ENCODE measurements around the gene DUSP12. TPM values are rescaled to one million over a fixed set of nuclear protein-coding genes. Genes with fewer than 3 reads are reported as not detected.

Gene DUSP12
- total RNA-seq, 2 donors from 2014 or later = 10.5 to 17.7 TPM

DNA sequence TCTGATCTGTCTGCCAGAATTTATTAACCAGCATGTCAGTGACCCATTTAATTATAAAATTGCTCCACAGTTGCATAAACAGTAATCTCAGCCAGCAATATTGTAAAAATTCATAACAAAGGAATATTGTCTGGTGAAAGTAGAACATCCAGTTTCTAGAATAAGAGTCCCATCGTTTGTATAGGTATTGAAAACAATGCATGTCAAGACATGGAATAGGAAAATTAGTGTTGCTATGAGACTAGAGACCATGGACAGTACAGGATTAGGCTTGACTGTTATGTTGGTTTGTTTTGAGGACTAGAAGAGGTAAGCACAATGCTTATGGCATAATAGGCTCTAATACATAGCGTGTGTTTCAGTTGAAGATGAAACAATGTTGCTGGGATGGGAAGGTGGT, 53.6 kb downstream of the DUSP12 start:
- intact Hi-C loops (cut with DNase I) = no loop called here
- Histone ChIP-seq H3K4me1 (no peaks in the 10 kb centered on the region), H3K36me3 (no peaks in the 10 kb centered on the region), H3K27me3 (no peaks in the 10 kb centered on the region), H3K9me3 (no peaks in the 10 kb centered on the region), H3K4me3 (no peak overlapping the region), H3K9ac (ENCODE audit: low read depth in 2 of 2, low read length in 2 of 2) (no peak overlapping the region), H3K27ac (no peak overlapping the region)
- TF ChIP-seq, protein P1, sequence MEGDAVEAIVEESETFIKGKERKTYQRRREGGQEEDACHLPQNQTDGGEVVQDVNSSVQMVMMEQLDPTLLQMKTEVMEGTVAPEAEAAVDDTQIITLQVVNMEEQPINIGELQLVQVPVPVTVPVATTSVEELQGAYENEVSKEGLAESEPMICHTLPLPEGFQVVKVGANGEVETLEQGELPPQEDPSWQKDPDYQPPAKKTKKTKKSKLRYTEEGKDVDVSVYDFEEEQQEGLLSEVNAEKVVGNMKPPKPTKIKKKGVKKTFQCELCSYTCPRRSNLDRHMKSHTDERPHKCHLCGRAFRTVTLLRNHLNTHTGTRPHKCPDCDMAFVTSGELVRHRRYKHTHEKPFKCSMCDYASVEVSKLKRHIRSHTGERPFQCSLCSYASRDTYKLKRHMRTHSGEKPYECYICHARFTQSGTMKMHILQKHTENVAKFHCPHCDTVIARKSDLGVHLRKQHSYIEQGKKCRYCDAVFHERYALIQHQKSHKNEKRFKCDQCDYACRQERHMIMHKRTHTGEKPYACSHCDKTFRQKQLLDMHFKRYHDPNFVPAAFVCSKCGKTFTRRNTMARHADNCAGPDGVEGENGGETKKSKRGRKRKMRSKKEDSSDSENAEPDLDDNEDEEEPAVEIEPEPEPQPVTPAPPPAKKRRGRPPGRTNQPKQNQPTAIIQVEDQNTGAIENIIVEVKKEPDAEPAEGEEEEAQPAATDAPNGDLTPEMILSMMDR (IDR thresholded peaks at IDR 0.05) = no peak
- DNase-seq = no peak

DNA sequence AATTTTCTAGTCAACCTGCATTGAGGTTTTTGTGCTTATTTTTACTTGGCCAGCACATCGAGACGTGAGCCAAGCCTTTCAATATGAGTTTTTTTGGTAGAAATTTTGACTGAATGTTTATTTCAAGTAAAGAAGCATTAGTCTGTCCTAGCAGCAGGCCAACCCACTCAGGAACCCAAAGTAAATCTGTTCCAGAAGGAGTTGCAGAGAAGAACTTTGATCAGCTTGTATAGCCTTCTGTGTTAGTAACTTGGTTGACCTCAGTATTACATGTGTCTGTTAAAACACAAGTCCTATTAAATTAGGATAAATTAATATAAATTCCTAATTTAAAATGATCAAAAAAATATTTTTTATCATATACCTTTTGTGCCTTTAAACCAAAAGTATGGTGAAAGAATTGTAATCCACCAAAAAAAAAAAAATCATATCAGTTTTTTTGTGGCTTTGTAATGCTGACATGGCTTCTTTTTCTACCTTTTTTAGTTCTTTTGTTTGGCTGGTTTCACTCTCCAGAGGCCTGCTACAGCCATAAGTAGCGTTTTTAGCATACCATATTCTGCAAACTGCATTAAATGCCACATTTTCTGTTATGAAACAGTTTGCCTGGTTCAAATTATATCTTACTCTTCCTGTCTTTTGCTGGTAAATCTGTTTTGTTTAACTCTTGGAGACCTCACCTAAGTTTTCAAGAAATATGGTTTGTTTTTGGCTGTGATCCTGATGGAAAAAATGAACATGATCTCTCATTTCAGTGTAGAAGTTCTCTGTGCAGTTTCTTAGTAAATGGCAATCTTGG, 56.0 kb downstream of the DUSP12 start:
- no peak overlapping the region for H3K27ac ChIP-seq
- TF ChIP-seq, protein P1 (IDR thresholded peaks at IDR 0.05) = no peak
- intact Hi-C loops (cut with DNase I) = no loop called here
- H3K4me1 ChIP-seq = no peaks in the 10 kb centered on the region
- DNase-seq = no peak
- H3K9ac ChIP-seq (ENCODE audit: low read depth in 2 of 2, low read length in 2 of 2) = no peak overlapping the region
- no peaks in the 10 kb centered on the region for H3K36me3 ChIP-seq
- no peak overlapping the region for H3K4me3 ChIP-seq
- H3K9me3 ChIP-seq = no peaks in the 10 kb centered on the region
- H3K27me3 ChIP-seq = no peaks in the 10 kb centered on the region

Other genes with a start within 250 kb of the DUSP12 start
- 10 to 100 TPM in 1 of 2 donors, 1 to 10 TPM in 1; 4.5 to 14.0 TPM for gene FCGR2A, start 244.3 kb upstream of the DUSP12 start, total RNA-seq
- gene HSPA6, start 225.2 kb upstream of the DUSP12 start, total RNA-seq = 1 to 10 TPM; 1.0 to 3.6 TPM
- gene FCGR3A, start 200.0 kb upstream of the DUSP12 start, total RNA-seq = 10 to 100 TPM in 1 of 2 donors, 1 to 10 TPM in 1; 3.2 to 10.1 TPM
- gene FCGR3B, start 118.6 kb upstream of the DUSP12 start, total RNA-seq = 1 to 10 TPM in 1 of 2 donors, under 1 TPM in 1; 0.22 to 2.4 TPM
- gene FCGR2B, start 86.6 kb upstream of the DUSP12 start, total RNA-seq = 1 to 10 TPM; 1.3 to 8.9 TPM
- under 1 TPM; 0.30 to 0.50 TPM for gene FCRLA, start 42.6 kb upstream of the DUSP12 start, total RNA-seq
- under 1 TPM in 1 of 2 donors, not detected in 1; 0.16 TPM for gene FCRLB, start 28.2 kb upstream of the DUSP12 start, total RNA-seq
- 10 to 100 TPM; 19.6 to 24.2 TPM for gene ATF6, start 16.5 kb downstream of the DUSP12 start, total RNA-seq